Measurements from ENCODE around the gene FXYD1. TPM values are rescaled to one million over a fixed set of nuclear protein-coding genes. Genes with fewer than 3 reads are reported as not detected.
"Not testable (repeated sequence)": the region's sequence is repeated elsewhere in the genome, so short reads cannot be mapped to it uniquely, and the experiment has no call there.

FXYD1 gene
- total RNA-seq, 1 experiment from 2014 or later = not detected

- Histone ChIP-seq H3K4me3 (no peak overlapping the region), H3K27me3 (replicated peaks) (no peaks in the 10 kb centered on the region), H3K9me3 (replicated peaks) (no peaks in the 10 kb centered on the region), H3K36me3 (no peaks in the 10 kb centered on the region), H3K27ac (no peak overlapping the region), H3K4me1 (replicated peaks) (peaks cover 12% of the 10 kb centered on the region)
- DNase-seq (ENCODE audit: low read depth in 1 of 2, low spot score in 2 of 2) = no peak
Observed at GRCh38 chr19:35125270-35125717, 13.3 kb upstream of the FXYD1 start.

GRCh38 chr19:35125749-35126623 lies 12.6 kb upstream of the FXYD1 start:
- no peaks in the 10 kb centered on the region for H3K36me3 ChIP-seq
- no peak for DNase-seq (ENCODE audit: low read depth in 1 of 2, low spot score in 2 of 2)
- peaks cover 12% of the 10 kb centered on the region for H3K4me1 ChIP-seq (replicated peaks)

GRCh38 chr19:35126624-35126959 lies 12.0 kb upstream of the FXYD1 start:
- Histone ChIP-seq H3K27ac (no peak overlapping the region), H3K36me3 (no peaks in the 10 kb centered on the region)
- DNase-seq (ENCODE audit: low read depth in 1 of 2, low spot score in 2 of 2) = no peak

More at GRCh38 chr19:35125749-35126623, 12.6 kb upstream of the FXYD1 start:
- H3K27ac ChIP-seq = no peak overlapping the region
- H3K27me3 ChIP-seq (replicated peaks) = no peaks in the 10 kb centered on the region
- H3K4me3 ChIP-seq = no peak overlapping the region
- no peaks in the 10 kb centered on the region for H3K9me3 ChIP-seq (replicated peaks)

GRCh38 chr19:35127871-35128270 lies 10.8 kb upstream of the FXYD1 start:
- H3K36me3 ChIP-seq = no peaks in the 10 kb centered on the region
- peaks cover 12% of the 10 kb centered on the region for H3K4me1 ChIP-seq (replicated peaks)
- no peaks in the 10 kb centered on the region for H3K9me3 ChIP-seq (replicated peaks)
- no peaks in the 10 kb centered on the region for H3K27me3 ChIP-seq (replicated peaks)
- DNase-seq (ENCODE audit: low read depth in 1 of 2, low spot score in 2 of 2) = no peak
- H3K4me3 ChIP-seq = no peak overlapping the region
- no peak overlapping the region for H3K27ac ChIP-seq

More at GRCh38 chr19:35126624-35126959, 12.0 kb upstream of the FXYD1 start:
- Histone ChIP-seq H3K27me3 (replicated peaks) (no peaks in the 10 kb centered on the region), H3K4me3 (no peak overlapping the region), H3K9me3 (replicated peaks) (no peaks in the 10 kb centered on the region), H3K4me1 (replicated peaks) (peaks cover 12% of the 10 kb centered on the region)

GRCh38 chr19:35128398-35129057 lies 10.1 kb upstream of the FXYD1 start:
- H3K27ac ChIP-seq = no peak overlapping the region

GRCh38 chr19:35129724-35130274 lies 8.8 kb upstream of the FXYD1 start:
- not testable (repeated sequence) for H3K9me3 ChIP-seq (replicated peaks); H3K4me1 ChIP-seq (replicated peaks); H3K36me3 ChIP-seq; H3K27ac ChIP-seq; DNase-seq (ENCODE audit: low read depth in 1 of 2, low spot score in 2 of 2); H3K27me3 ChIP-seq (replicated peaks); H3K4me3 ChIP-seq

More at GRCh38 chr19:35128398-35129057, 10.1 kb upstream of the FXYD1 start:
- no peak for DNase-seq (ENCODE audit: low read depth in 1 of 2, low spot score in 2 of 2)
- Histone ChIP-seq H3K36me3 (no peaks in the 10 kb centered on the region), H3K27me3 (replicated peaks) (no peaks in the 10 kb centered on the region), H3K9me3 (replicated peaks) (no peaks in the 10 kb centered on the region), H3K4me3 (no peak overlapping the region), H3K4me1 (replicated peaks) (peaks cover 12% of the 10 kb centered on the region)

- DNase-seq (ENCODE audit: low read depth in 1 of 2, low spot score in 2 of 2) = no peak
- H3K36me3 ChIP-seq = no peaks in the 10 kb centered on the region
- no peaks in the 10 kb centered on the region for H3K4me1 ChIP-seq (replicated peaks)
- no peaks in the 10 kb centered on the region for H3K9me3 ChIP-seq (replicated peaks)
- H3K4me3 ChIP-seq = no peak overlapping the region
- H3K27me3 ChIP-seq (replicated peaks) = no peaks in the 10 kb centered on the region
- H3K27ac ChIP-seq = no peak overlapping the region
Observed at GRCh38 chr19:35130761-35131720, 7.6 kb upstream of the FXYD1 start.

- Histone ChIP-seq H3K4me1 (replicated peaks) (no peaks in the 10 kb centered on the region), H3K4me3 (no peak overlapping the region), H3K36me3 (no peaks in the 10 kb centered on the region), H3K9me3 (replicated peaks) (no peaks in the 10 kb centered on the region), H3K27me3 (replicated peaks) (peaks cover 6% of the 10 kb centered on the region; the same call in 1 of the 2 replicates), H3K27ac (no peak overlapping the region)
- DNase-seq (ENCODE audit: low read depth in 1 of 2, low spot score in 2 of 2) = no peak
Observed at GRCh38 chr19:35132254-35132653, 6.4 kb upstream of the FXYD1 start.

GRCh38 chr19:35133826-35134225 lies 4.8 kb upstream of the FXYD1 start:
- Histone ChIP-seq H3K4me3 (no peak overlapping the region), H3K27ac (no peak overlapping the region), H3K36me3 (no peaks in the 10 kb centered on the region), H3K4me1 (replicated peaks) (no peaks in the 10 kb centered on the region), H3K9me3 (replicated peaks) (no peaks in the 10 kb centered on the region), H3K27me3 (replicated peaks) (peaks cover 13% of the 10 kb centered on the region)
- no peak for DNase-seq (ENCODE audit: low read depth in 1 of 2, low spot score in 2 of 2)

- Histone ChIP-seq H3K9me3 (replicated peaks) (no peaks in the 10 kb centered on the region), H3K4me1 (replicated peaks) (no peaks in the 10 kb centered on the region), H3K27ac (no peak within 1 kb of the TSS), H3K4me3 (no peak within 1 kb of the TSS), H3K27me3 (replicated peaks) (peaks cover 13% of the 10 kb centered on the region), H3K36me3 (no peaks in the 10 kb centered on the region)
- DNase-seq (ENCODE audit: low read depth in 1 of 2, low spot score in 2 of 2) = no peak
Observed at GRCh38 chr19:35134601-35135242, 3.9 kb upstream of the FXYD1 start, which contains the start of gene LGI4. Gene LGI4, minus strand, starts transcription at chr19:35135059. Its CDS starts 379 bp downstream, at chr19:35134680.

GRCh38 chr19:35135389-35135909 lies 3.2 kb upstream of the FXYD1 start:
- peaks cover 13% of the 10 kb centered on the region for H3K27me3 ChIP-seq (replicated peaks)
- H3K36me3 ChIP-seq = no peaks in the 10 kb centered on the region
- no peaks in the 10 kb centered on the region for H3K9me3 ChIP-seq (replicated peaks)
- H3K4me1 ChIP-seq (replicated peaks) = no peaks in the 10 kb centered on the region
- peak; percentile 44 to 68 for DNase-seq (ENCODE audit: low read depth in 1 of 2, low spot score in 2 of 2)
- H3K4me3 ChIP-seq = no peak overlapping the region
- H3K27ac ChIP-seq = no peak overlapping the region

- no peak for DNase-seq (ENCODE audit: low read depth in 1 of 2, low spot score in 2 of 2)
- H3K36me3 ChIP-seq = no peaks in the 10 kb centered on the region
- H3K27ac ChIP-seq = no peak overlapping the region
- H3K9me3 ChIP-seq (replicated peaks) = no peaks in the 10 kb centered on the region
- peaks cover 13% of the 10 kb centered on the region for H3K27me3 ChIP-seq (replicated peaks)
- no peak overlapping the region for H3K4me3 ChIP-seq
- no peaks in the 10 kb centered on the region for H3K4me1 ChIP-seq (replicated peaks)
Observed at GRCh38 chr19:35136231-35136630, 2.4 kb upstream of the FXYD1 start.

Data from SJSA1 (cell line).